Dendritic cell treated with granulocyte-macrophage colony-stimulating factor and Interleukin-4, amounts not matched to agents 40 ng/mL and 50 ng/mL, for 4 days (primary cell): ENCODE data around the gene PGM2L1.
"Not testable (repeated sequence)": the region's sequence is repeated elsewhere in the genome, so short reads cannot be mapped to it uniquely, and the experiment has no call there.

Source experiments
- H3K27ac Mint-ChIP-seq: one replicate; pipeline ENCODE4 v1.8.0; 2022; ENCODE audit warnings: mild to moderate bottlenecking, mixed read lengths
- H3K27me3 Mint-ChIP-seq: one replicate; pipeline ENCODE4 v1.8.0; 2022; ENCODE audit warnings: mild to moderate bottlenecking, mixed read lengths
- H3K36me3 Mint-ChIP-seq: one replicate; pipeline ENCODE4 v1.8.0; 2022; ENCODE audit warnings: low read depth, mixed read lengths
- H3K4me1 Mint-ChIP-seq: one replicate; pipeline ENCODE4 v1.8.0; 2022; ENCODE audit warnings: low read depth, mixed read lengths
- H3K4me3 Mint-ChIP-seq: one replicate; pipeline ENCODE4 v1.8.0; 2022; ENCODE audit warnings: mild to moderate bottlenecking, moderate library complexity, mixed read lengths
- H3K9me3 Mint-ChIP-seq: one replicate; pipeline ENCODE4 v1.8.0; 2022; ENCODE audit warnings: mixed read lengths
- intact Hi-C: fragments of 100-400 bp; cut with micrococcal nuclease; formaldehyde crosslinking; loops from one replicate; pipeline ENCODE4 v1.15.0; 2022

The PGM2L1 gene

DNA sequence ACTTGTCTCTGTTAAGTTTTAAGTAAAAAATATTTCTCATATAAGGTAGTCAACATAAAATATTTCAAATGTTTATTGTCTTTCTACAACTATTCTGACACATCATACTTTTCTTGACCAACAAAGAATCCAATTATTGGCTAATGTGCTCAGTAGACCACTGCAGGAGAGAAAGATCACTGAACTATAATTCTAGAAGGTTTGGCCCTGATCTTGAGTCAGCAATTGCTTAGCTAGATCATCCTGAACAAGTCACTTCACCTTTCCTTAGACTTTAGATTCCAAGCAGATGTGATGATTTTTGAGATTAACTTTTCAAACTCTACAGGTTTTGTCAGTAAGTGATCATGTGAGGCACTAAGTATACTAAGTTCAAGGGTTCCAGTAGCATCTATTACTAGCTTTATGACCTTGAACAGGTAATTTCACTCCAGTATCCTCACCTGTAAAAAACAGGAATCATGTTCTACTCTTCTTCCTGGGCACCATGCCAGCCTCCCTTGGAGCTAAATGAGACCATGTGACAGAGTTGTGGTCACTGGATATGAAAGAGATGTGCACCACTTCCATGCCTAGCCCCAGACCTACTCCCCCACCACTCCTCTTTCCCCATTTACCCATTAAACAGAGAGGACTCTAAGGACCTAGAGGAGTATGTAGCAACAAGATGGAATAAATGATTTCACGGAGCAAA, 17.3 kb downstream of the PGM2L1 start:
- Mint-ChIP-seq H3K27me3 (no peaks in the 10 kb centered on the region), H3K36me3 (no peaks in the 10 kb centered on the region), H3K27ac (no peak overlapping the region), H3K4me1 (no peaks in the 10 kb centered on the region), H3K9me3 (no peaks in the 10 kb centered on the region), H3K4me3 (no peak overlapping the region)
- intact Hi-C loops = no loop called here

DNA sequence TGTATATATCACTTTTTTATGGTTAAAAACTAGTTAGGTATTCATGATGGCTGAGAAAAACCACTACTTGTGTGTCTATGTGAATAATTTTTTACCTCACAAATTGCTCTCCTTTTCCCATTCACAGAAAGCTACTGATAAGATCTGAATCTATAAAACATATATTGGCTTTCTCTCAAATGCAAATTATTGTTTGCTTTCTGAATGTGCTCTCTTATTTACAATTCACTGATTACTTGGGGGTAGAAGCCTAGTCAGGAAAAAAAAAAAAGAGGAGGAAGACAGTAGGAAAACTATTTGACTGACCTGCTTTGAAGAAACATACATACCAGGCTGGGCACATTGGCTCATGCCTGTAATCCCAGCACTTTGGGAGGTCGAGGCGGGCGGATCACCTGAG, 20.5 kb downstream of the PGM2L1 start:
- H3K4me3 Mint-ChIP-seq = no peak overlapping the region
- H3K27ac Mint-ChIP-seq = no peak overlapping the region
- intact Hi-C loops = no loop called here
- no peaks in the 10 kb centered on the region for H3K36me3 Mint-ChIP-seq
- H3K27me3 Mint-ChIP-seq = no peaks in the 10 kb centered on the region
- H3K9me3 Mint-ChIP-seq = no peaks in the 10 kb centered on the region
- H3K4me1 Mint-ChIP-seq = no peaks in the 10 kb centered on the region

DNA sequence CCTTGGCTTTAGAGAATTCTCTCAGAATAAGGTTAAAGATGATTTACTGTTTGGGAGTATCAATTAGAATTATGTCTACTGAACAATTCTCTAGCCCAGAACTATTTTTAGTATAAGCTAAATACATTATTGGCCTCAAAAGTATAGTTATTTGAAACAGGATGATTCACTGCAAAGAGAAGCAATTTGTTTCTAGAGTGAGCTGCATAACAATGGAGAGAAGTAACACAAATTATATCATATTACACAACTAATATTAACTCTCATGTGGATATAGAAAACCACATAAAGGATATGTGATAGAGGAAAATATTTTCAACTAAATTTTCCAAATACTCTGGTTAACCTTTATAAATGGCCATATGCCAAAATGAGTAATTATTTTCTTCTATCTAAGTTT, 24.9 kb downstream of the PGM2L1 start:
- Mint-ChIP-seq H3K4me3 (no peak overlapping the region), H3K36me3 (no peaks in the 10 kb centered on the region), H3K27me3 (no peaks in the 10 kb centered on the region), H3K4me1 (no peaks in the 10 kb centered on the region), H3K27ac (no peak overlapping the region), H3K9me3 (no peaks in the 10 kb centered on the region)
- intact Hi-C loops = no loop called here

DNA sequence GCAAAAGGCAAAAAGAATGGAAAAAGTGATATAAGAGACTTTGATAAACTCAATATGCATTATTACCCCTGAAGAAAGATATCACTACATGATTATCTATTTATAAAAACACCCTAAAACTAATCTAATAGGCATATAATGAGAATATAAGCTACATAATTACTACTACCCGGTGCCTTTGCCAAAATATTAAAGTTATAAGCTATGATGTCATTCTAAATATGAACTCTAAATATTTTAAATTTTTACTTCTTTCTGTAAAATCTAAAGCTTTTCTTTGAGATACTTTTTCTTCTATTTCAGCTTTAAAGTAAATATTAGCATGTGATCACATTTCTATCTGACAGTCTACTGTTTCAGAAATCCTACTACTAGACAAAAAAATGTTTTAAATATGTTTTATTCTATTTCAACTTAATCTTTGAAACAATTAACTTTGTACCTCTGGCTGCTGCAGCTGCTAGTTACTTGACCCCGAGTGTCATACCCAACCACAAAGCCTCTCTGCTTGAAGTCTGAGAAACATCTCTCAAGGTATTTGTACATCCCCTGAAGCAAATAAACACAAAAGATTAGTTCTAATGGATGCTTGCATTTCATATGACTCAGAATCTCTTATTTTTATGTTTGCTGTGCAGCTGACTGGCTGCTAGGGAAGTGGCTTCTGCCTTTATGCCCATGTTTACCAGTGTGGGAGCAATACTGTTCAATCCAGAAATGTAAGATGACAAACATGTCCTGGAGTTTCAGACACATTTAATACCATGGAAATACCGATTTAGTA, 26.8 kb downstream of the PGM2L1 start:
- Mint-ChIP-seq H3K4me3 (no peak overlapping the region), H3K36me3 (no peaks in the 10 kb centered on the region), H3K27ac (no peak overlapping the region), H3K9me3 (no peaks in the 10 kb centered on the region), H3K27me3 (no peaks in the 10 kb centered on the region), H3K4me1 (no peaks in the 10 kb centered on the region)
- intact Hi-C loops = no loop called here

DNA sequence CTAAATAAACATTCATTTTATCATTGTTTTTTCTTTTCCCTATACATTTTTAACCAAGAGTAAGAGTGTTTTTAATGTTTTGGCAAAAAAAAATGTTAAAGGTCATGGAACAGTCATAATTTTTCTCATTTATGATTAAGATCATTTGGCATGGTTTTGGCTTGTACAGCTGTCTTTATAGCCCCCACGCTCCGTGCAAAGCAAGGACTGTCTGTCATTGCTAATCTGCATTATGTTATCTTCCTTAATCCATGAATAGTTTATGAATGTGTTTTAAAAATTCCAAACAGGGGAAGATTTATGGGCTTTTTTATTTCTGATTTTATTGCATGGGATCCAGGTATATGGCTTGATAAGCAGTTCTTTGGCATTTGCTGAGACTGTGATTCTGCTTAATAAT, 28.1 kb downstream of the PGM2L1 start:
- Mint-ChIP-seq H3K9me3 (no peaks in the 10 kb centered on the region), H3K27ac (no peak overlapping the region), H3K4me3 (no peak overlapping the region), H3K4me1 (no peaks in the 10 kb centered on the region), H3K36me3 (no peaks in the 10 kb centered on the region), H3K27me3 (no peaks in the 10 kb centered on the region)
- intact Hi-C loops = no loop called here

DNA sequence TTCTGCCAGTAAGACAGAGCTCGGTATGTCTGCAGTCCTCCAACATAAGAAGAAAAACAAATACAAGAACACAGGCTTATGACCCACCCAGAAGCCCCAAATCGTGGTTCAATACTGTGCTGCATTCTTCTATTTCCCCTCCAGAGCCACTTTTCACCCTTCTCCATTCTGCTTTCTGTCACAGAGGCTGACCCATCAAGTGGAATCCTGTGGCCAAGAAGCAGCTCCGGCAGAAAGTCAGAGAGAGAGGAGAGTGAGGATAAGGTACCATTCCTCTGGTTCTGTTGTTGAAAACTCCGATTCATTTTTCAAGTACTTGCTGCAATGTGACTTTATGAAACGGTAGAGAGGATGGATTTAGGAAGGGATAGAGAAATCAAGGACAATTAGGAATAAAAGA, 30.4 kb downstream of the PGM2L1 start:
- no peak overlapping the region for H3K27ac Mint-ChIP-seq
- H3K4me1 Mint-ChIP-seq = no peaks in the 10 kb centered on the region
- peaks cover 7% of the 10 kb centered on the region for H3K36me3 Mint-ChIP-seq
- H3K4me3 Mint-ChIP-seq = no peak overlapping the region
- no peaks in the 10 kb centered on the region for H3K9me3 Mint-ChIP-seq
- H3K27me3 Mint-ChIP-seq = no peaks in the 10 kb centered on the region
- intact Hi-C loops = no loop called here

DNA sequence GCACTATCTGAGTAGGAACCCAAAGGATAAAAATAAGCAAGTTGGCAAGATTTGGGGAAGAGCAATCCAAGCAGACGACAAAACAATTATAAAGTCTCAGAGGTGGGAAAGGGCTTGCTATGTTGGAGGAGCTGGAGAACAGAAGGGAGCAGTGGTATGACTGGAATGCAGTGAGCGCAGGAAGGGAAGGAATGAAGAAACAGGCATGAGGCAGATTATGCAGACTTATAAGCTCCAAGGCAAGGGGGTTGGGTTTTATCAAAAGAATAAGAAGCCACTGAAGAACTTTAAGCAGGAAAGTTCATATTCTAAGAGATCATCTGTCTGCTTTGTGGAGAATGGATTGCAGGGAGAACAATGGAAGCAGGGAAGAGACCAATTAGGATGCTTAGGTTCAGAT, 31.7 kb downstream of the PGM2L1 start:
- no peaks in the 10 kb centered on the region for H3K27me3 Mint-ChIP-seq
- H3K27ac Mint-ChIP-seq = no peak overlapping the region
- H3K36me3 Mint-ChIP-seq = peaks cover 19% of the 10 kb centered on the region
- H3K9me3 Mint-ChIP-seq = no peaks in the 10 kb centered on the region
- no peak overlapping the region for H3K4me3 Mint-ChIP-seq
- intact Hi-C loops = no loop called here
- H3K4me1 Mint-ChIP-seq = no peaks in the 10 kb centered on the region

DNA sequence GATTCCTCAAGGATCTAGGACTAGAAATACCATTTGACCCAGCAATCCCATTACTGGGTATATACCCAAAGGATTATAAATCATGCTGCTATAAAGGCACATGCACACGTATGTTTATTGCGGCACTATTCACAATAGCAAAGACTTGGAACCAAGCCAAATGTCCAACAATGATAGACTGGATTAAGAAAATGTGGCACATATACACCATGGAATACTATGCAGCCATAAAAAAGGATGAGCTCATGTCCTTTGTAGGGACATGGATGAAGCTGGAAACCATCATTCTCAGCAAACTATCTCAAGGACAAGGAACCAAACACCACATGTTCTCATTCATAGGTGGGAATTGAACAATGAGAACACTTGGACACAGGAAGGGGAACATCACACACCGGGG, 32.4 kb downstream of the PGM2L1 start:
- H3K4me1 Mint-ChIP-seq, H3K27ac Mint-ChIP-seq, H3K4me3 Mint-ChIP-seq, intact Hi-C loops, H3K9me3 Mint-ChIP-seq, H3K27me3 Mint-ChIP-seq: not testable (repeated sequence)
- peaks cover 26% of the 10 kb centered on the region for H3K36me3 Mint-ChIP-seq

DNA sequence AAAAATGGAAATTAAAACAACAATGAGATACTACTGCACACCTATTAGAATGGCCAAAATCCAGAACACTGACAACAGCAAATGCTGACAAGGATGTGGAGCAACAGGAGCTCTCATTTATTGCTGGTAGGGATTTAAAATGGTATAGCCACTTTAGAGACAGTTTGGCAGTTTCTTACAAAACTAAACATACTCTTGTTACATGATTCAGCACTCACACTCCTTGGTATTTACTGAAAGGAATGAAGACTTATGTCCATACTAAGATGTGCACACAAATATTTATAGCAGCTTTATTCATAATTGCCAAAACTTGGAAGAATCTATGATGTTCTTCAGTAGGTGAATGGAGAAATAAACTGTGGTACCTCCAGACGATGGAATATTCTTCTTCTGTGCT, 40.8 kb downstream of the PGM2L1 start:
- H3K36me3 Mint-ChIP-seq = peaks cover 30% of the 10 kb centered on the region
- no peak overlapping the region for H3K4me3 Mint-ChIP-seq

DNA sequence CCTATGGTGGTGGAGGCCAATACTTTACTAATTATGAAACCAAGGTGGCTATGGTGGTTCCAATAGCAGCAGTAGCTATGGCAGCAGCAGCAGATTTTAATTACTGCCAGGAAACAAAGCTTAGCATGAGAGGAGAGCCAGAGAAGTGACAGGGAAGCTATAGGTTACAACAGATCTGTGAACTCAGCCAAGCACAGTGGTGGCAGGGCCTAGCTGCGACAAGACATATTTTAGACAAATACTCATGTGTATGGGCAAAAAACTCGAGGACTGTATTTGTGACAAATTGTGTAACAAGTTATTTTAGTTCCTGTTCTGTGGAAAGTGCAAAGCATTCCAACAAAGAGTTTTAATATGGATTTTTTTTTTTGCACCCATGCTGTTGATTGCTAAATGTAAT, 42.6 kb downstream of the PGM2L1 start:
- H3K9me3 Mint-ChIP-seq = peaks cover 6% of the 10 kb centered on the region
- no peaks in the 10 kb centered on the region for H3K27me3 Mint-ChIP-seq
- H3K27ac Mint-ChIP-seq = no peak overlapping the region
- H3K36me3 Mint-ChIP-seq = peaks cover 12% of the 10 kb centered on the region
- no peak overlapping the region for H3K4me3 Mint-ChIP-seq
- intact Hi-C loops = no loop called here
- H3K4me1 Mint-ChIP-seq = no peaks in the 10 kb centered on the region

More for the DNA sequence above, 40.8 kb downstream of the PGM2L1 start:
- Mint-ChIP-seq H3K27me3 (no peaks in the 10 kb centered on the region), H3K4me1 (no peaks in the 10 kb centered on the region), H3K9me3 (peaks cover 13% of the 10 kb centered on the region), H3K27ac (no peak overlapping the region)
- intact Hi-C loops = no loop called here

DNA sequence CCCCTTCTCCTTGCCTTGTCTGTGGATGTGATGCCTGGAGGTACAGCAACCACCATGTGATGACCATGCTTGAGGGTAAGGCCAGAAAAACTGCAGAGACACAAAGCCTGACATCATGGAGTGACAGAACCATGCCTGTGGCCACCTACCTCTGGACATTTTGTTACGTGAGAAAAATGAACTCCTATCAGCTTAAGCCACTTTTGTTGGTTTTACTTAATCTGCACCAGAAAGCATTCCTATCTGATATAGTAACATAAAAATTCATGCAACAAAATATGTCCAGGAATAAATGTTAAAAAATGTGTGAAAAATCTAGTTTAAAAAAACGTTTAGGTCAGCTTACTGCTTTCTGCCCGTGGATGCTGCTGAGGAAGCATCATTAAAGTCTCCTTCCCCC, 44.2 kb downstream of the PGM2L1 start:
- Mint-ChIP-seq H3K36me3 (peaks cover 5% of the 10 kb centered on the region), H3K9me3 (no peaks in the 10 kb centered on the region), H3K27ac (no peak overlapping the region), H3K27me3 (no peaks in the 10 kb centered on the region), H3K4me1 (no peaks in the 10 kb centered on the region), H3K4me3 (no peak overlapping the region)
- intact Hi-C loops = no loop called here

DNA sequence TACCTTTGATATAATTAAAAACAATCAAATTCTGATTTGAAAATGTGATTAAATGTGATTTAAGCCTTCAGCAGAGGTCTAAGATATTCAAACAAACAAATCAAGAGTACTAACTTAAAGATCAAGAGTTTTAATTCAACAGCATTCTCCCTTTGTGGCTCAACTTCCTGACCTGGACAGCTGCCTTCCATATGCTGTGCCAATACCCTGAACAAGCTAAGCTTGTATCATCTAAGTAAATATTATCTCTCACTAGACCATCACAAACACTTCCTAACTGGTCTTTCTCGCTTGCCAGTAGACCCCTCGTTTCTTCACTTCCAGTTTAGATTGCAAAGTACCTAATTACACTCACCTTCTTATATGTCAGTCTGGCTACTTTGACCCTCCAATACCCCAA, 50.9 kb downstream of the PGM2L1 start:
- intact Hi-C loops = no loop called here
- no peak overlapping the region for H3K27ac Mint-ChIP-seq
- H3K9me3 Mint-ChIP-seq = no peaks in the 10 kb centered on the region
- no peaks in the 10 kb centered on the region for H3K27me3 Mint-ChIP-seq
- no peak overlapping the region for H3K4me3 Mint-ChIP-seq
- H3K36me3 Mint-ChIP-seq = no peaks in the 10 kb centered on the region
- no peaks in the 10 kb centered on the region for H3K4me1 Mint-ChIP-seq

DNA sequence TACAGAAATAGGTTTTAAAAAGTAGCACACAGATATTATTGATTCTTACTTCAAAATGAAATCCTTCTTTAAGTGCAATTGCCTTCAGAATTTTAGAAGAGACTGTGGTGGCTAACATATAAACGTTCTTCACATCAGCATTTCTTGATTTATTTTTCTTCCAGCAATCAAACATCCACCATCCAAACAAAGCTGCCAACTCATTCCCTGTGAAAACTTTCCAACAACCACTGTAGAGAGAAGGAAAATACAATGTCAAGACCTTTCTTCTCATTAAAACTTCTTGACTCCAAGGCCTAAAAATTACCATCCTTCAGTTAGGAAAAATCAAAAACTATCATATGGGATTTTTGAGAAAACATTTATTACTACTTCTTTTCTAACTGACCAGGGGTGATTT, 52.8 kb downstream of the PGM2L1 start:
- Mint-ChIP-seq H3K4me1 (no peaks in the 10 kb centered on the region), H3K27ac (no peak overlapping the region), H3K27me3 (no peaks in the 10 kb centered on the region), H3K36me3 (no peaks in the 10 kb centered on the region), H3K9me3 (no peaks in the 10 kb centered on the region), H3K4me3 (no peak overlapping the region)
- intact Hi-C loops = no loop called here

DNA sequence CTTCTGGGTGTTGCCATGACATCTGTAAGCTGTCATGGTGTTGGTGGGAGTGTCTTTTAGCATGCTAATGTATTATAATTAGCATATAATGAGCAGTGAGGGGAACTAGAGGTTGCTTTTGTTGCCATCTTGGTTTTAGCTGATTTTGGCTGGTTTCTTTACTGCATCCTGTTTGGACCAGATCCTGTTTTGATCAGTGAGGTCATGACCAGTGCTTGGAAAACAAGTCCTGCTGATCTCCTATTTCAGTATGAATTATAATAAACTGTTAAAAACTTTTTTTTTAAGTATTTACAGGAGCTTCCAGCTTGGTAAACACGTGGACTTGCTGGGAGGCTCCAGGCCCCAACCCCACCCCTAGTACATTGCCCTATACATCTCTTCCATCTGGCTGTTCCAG, 56.3 kb downstream of the PGM2L1 start:
- Mint-ChIP-seq H3K9me3 (no peaks in the 10 kb centered on the region), H3K27ac (no peak overlapping the region), H3K27me3 (no peaks in the 10 kb centered on the region), H3K36me3 (no peaks in the 10 kb centered on the region), H3K4me1 (no peaks in the 10 kb centered on the region), H3K4me3 (no peak overlapping the region)
- intact Hi-C loops = no loop called here

DNA sequence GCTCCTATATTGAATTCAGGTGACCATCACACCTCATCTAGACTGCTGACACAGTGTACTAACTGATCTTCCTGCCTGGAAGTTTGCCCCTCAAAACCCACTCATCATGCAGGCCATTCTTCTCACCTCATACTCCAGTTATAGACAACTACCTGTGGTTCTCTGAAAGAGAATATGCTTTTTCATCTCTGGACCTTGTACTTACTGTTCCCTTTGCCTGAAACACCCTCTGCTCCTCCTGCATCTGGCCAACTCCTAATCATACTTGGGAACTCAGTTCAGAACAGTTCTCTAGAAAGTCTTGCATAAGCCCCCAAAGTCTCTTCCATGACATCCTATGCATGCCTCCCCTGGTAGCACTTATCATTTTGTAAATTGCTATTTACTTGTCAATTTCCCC, 58.6 kb downstream of the PGM2L1 start:
- intact Hi-C loops = no loop called here

More for the DNA sequence above, 58.6 kb downstream of the PGM2L1 start:
- H3K27me3 Mint-ChIP-seq = no peaks in the 10 kb centered on the region
- no peaks in the 10 kb centered on the region for H3K9me3 Mint-ChIP-seq
- H3K4me1 Mint-ChIP-seq = no peaks in the 10 kb centered on the region
- H3K36me3 Mint-ChIP-seq = no peaks in the 10 kb centered on the region
- H3K4me3 Mint-ChIP-seq = no peak overlapping the region
- no peak overlapping the region for H3K27ac Mint-ChIP-seq
